Osteoblast (primary cell): ENCODE results near the gene KCNAB1. TPM values are rescaled to one million over a fixed set of nuclear protein-coding genes. Genes with fewer than 3 reads are reported as not detected.

Experiments
- DNase-seq: peaks from one replicate; pipeline ENCODE4 v3.0.0; 2011; ENCODE audit warnings: low spot score, mixed read lengths; ENCODE audit not compliant: insufficient read length; ENCODE audit errors: missing footprints
- H2AFZ ChIP-seq: 2 replicates; pipeline ENCODE4 v1.6.0; 2011; ENCODE audit warnings: mild to moderate bottlenecking, low read length
- H3K27ac ChIP-seq: 2 replicates; pipeline ENCODE4 v1.5.1; 2011; ENCODE audit warnings: mild to moderate bottlenecking, low read depth, low read length, moderate library complexity
- H3K27me3 ChIP-seq: 2 replicates; pipeline ENCODE4 v1.6.0; 2012; ENCODE audit warnings: mild to moderate bottlenecking, control low read depth, inconsistent platforms, low read length, moderate library complexity; ENCODE audit not compliant: insufficient read depth
- H3K36me3 ChIP-seq: 2 replicates; pipeline ENCODE4 v1.5.1; 2011; ENCODE audit warnings: mild to moderate bottlenecking, low read length, control low read depth, moderate library complexity; ENCODE audit not compliant: insufficient read depth
- H3K4me1 ChIP-seq: 2 replicates; pipeline ENCODE4 v1.5.1; 2011; ENCODE audit warnings: mild to moderate bottlenecking, low read length, control low read depth, moderate library complexity; ENCODE audit not compliant: insufficient read depth
- H3K4me2 ChIP-seq: 2 replicates; pipeline ENCODE4 v1.6.0; 2011; ENCODE audit warnings: mild to moderate bottlenecking, low read length; ENCODE audit not compliant: insufficient read depth
- H3K4me3 ChIP-seq: fragments of 200-600 bp; sonication (generic); 3 replicates; pipeline ENCODE4 v1.5.1; 2012; ENCODE audit warnings: mild to moderate bottlenecking, low read length, inconsistent platforms; ENCODE audit not compliant: insufficient read depth
- H3K79me2 ChIP-seq: 2 replicates; pipeline ENCODE4 v1.6.0; 2012; ENCODE audit warnings: mild to moderate bottlenecking, low read length, control low read depth, inconsistent platforms; ENCODE audit not compliant: insufficient read depth
- H3K9me3 ChIP-seq: 2 replicates; pipeline ENCODE4 v1.5.1; 2011; ENCODE audit warnings: low read depth, low read length, control low read depth
- H4K20me1 ChIP-seq: 2 replicates; pipeline ENCODE4 v1.6.0; 2012; ENCODE audit warnings: mild to moderate bottlenecking, low read length, control low read depth; ENCODE audit not compliant: insufficient read depth
- CTCF ChIP-seq: IDR thresholded peaks from 2 replicates; pipeline ENCODE4 v1.5.1; 2011; ENCODE audit warnings: mild to moderate bottlenecking, low read depth, low read length, moderate library complexity; ENCODE audit errors: extremely low read depth
- total RNA-seq: library from RNA; depleted of rRNA; stranded (reverse); fragments of >200 nt; gene quantifications from 2 replicates; pipeline ENCODE4 v1.2.3, GENCODE V29; 2012

KCNAB1 gene
- total RNA-seq, 1 donor = 0.36 TPM

- no peaks in the 10 kb centered on the region for H3K79me2 ChIP-seq
These were observed 289.3 kb downstream of the KCNAB1 start for GRCh38 chr3:156409694-156410093.

DNA sequence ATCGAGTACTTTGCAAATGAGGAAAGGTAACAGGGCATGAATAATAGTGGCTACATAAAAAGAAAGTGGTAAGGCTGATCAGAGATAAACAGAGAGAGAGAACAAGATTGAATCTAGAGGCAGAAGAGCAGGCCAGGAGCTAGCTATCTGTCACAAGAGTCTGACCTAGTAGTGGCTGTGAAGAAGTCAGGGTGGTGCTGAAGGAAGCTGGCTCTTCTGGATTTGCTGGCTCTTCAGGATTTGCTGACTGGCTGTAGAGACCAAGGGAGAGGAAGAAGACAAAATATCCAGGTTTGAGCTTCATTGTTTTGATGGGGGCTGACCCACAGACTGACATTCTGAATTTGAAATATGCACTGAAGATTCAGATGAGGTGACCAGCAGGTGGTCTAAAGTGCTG is 292.2 kb downstream of the KCNAB1 start:
- H3K79me2 ChIP-seq = no peaks in the 10 kb centered on the region

More at GRCh38 chr3:156409694-156410093, 289.3 kb downstream of the KCNAB1 start:
- DNase-seq = peak; percentile 71
- Histone ChIP-seq H3K4me2 (no peak overlapping the region), H2AFZ (no peak overlapping the region), H3K27me3 (peaks cover 10% of the 10 kb centered on the region), H4K20me1 (no peaks in the 10 kb centered on the region), H3K27ac (no peak overlapping the region), H3K4me3 (no peak overlapping the region), H3K4me1 (no peaks in the 10 kb centered on the region), H3K9me3 (no peaks in the 10 kb centered on the region), H3K36me3 (no peaks in the 10 kb centered on the region)
- no peak for TF ChIP-seq CTCF

DNA sequence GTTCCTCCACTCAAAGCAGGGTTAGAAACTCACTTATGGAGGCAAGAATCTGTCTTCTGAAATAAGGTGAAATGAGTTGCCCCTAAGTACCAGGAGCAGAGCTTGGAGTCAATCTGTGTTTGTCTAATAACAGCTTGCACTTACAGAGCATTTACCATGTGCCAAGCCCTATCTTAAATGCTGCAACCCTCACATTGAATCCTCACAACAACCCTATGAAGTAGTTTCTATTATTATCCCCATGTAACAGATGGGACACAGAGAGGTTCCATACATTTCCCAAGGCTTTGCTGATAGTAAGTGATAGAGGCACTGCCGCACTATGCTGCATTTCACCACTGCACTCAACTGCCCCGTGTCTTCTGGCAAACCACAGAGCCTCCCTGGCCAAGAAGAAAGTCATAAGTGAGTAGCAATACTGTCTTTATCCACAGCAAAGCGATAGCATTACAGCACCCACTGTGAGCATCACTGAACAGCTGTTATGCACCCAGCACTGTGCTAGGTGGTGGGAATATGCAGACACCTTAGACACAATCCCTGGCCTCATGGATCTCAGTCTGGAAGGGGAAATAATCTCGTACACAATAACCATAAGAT is 293.0 kb downstream of the KCNAB1 start:
- H3K4me3 ChIP-seq = no peak overlapping the region
- peaks cover 5% of the 10 kb centered on the region for H3K27me3 ChIP-seq
- no peaks in the 10 kb centered on the region for H4K20me1 ChIP-seq
- no peak overlapping the region for H2AFZ ChIP-seq
- no peak for DNase-seq
- H3K9me3 ChIP-seq = no peaks in the 10 kb centered on the region
- no peaks in the 10 kb centered on the region for H3K4me1 ChIP-seq
- no peaks in the 10 kb centered on the region for H3K79me2 ChIP-seq
- no peak overlapping the region for H3K4me2 ChIP-seq
- H3K36me3 ChIP-seq = no peaks in the 10 kb centered on the region
- no peak for TF ChIP-seq CTCF
- H3K27ac ChIP-seq = no peak overlapping the region

More for the DNA sequence above, 292.2 kb downstream of the KCNAB1 start:
- Histone ChIP-seq H3K27ac (no peak overlapping the region), H3K9me3 (no peaks in the 10 kb centered on the region), H4K20me1 (no peaks in the 10 kb centered on the region), H3K4me1 (no peaks in the 10 kb centered on the region), H3K4me3 (no peak overlapping the region), H3K36me3 (no peaks in the 10 kb centered on the region), H3K27me3 (peaks cover 5% of the 10 kb centered on the region), H2AFZ (no peak overlapping the region), H3K4me2 (no peak overlapping the region)
- no peak for DNase-seq
- TF ChIP-seq CTCF = no peak

- Histone ChIP-seq H3K36me3 (no peaks in the 10 kb centered on the region), H3K27ac (no peak overlapping the region), H3K4me3 (no peak overlapping the region), H3K4me2 (no peak overlapping the region), H3K79me2 (no peaks in the 10 kb centered on the region), H3K27me3 (peaks cover 3% of the 10 kb centered on the region), H3K4me1 (no peaks in the 10 kb centered on the region), H3K9me3 (no peaks in the 10 kb centered on the region), H4K20me1 (no peaks in the 10 kb centered on the region), H2AFZ (no peak overlapping the region)
- TF ChIP-seq CTCF = no peak
- DNase-seq = no peak
These were observed 296.6 kb downstream of the KCNAB1 start for GRCh38 chr3:156416846-156417558.
